ENCODE data around the gene AHRR. TPM values are rescaled to one million over a fixed set of nuclear protein-coding genes. Genes with fewer than 3 reads are reported as not detected.

Gene AHRR
- total and polyA plus RNA-seq, 10 of the 15 experiments (the other 5 are each of a cell fraction or from before 2014, with no cell fraction given) = 0.90 to 35.2 (median 19.2) TPM

DNA sequence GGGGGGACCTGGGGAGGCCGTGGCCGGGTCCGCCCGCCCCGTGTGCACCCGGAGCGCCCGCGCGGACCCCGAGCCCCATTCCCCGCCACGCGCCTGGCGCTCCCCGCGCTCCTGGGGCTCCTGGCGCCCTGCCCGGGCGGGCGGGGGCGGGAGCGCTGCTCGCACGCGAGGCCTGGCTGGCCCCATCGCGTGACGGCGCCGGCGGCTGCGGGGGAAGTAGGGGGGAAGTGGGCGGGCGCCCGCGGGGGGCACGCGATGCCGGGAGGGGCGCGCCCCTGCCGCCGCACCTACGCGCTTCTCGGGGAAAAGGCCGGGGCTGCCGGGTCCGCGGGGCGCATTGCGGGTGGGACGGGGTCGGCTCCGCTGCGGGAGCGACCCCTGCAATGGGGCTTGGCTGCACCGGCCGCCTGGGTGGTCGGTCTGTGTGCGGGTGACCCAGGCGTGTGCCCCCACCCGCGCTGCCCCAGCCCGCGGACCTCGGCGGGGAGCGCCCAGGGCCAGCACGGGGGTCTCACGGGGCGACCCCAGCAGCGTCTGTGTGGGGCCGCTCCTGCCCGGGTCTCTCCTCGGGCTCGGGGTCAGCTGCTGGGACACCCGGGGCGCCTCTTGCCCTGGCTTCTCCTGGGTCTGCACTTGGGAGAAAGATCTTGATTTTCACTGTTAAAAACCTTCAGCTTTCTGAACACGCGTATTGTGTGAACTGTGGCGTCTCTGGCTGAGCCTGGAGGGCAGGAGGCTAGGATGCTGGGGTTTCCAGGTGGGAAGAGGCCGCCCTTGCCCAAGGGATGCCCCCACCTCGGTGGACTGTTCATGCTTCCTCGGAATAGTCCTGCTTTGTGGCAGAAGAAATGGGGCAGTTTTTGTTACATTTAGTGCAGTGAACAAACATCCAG, 52.4 kb downstream of the AHRR start (continued):
- TF ChIP-seq USF1 (IDR thresholded peaks at IDR 0.05; ENCODE audit: borderline replicate concordance, extremely low read length, insufficient read depth, low read depth, low read length) = peak; percentile 17
- TF ChIP-seq CHD2 (IDR thresholded peaks at IDR 0.05; ENCODE audit: borderline replicate concordance, low read depth, low read length) = peak; percentile 70
- TF ChIP-seq, protein P1, sequence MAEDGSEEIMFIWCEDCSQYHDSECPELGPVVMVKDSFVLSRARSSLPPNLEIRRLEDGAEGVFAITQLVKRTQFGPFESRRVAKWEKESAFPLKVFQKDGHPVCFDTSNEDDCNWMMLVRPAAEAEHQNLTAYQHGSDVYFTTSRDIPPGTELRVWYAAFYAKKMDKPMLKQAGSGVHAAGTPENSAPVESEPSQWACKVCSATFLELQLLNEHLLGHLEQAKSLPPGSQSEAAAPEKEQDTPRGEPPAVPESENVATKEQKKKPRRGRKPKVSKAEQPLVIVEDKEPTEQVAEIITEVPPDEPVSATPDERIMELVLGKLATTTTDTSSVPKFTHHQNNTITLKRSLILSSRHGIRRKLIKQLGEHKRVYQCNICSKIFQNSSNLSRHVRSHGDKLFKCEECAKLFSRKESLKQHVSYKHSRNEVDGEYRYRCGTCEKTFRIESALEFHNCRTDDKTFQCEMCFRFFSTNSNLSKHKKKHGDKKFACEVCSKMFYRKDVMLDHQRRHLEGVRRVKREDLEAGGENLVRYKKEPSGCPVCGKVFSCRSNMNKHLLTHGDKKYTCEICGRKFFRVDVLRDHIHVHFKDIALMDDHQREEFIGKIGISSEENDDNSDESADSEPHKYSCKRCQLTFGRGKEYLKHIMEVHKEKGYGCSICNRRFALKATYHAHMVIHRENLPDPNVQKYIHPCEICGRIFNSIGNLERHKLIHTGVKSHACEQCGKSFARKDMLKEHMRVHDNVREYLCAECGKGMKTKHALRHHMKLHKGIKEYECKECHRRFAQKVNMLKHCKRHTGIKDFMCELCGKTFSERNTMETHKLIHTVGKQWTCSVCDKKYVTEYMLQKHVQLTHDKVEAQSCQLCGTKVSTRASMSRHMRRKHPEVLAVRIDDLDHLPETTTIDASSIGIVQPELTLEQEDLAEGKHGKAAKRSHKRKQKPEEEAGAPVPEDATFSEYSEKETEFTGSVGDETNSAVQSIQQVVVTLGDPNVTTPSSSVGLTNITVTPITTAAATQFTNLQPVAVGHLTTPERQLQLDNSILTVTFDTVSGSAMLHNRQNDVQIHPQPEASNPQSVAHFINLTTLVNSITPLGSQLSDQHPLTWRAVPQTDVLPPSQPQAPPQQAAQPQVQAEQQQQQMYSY (CRISPR knock-in tag; IDR thresholded peaks at IDR 0.05) = 0 out of 2 replicates have a peak, but pooled peaks have one; percentile 1
- 0 out of 2 replicates have a peak, but pooled peaks have one; percentile 15 for TF ChIP-seq ZBTB4 (CRISPR knock-in tag; IDR thresholded peaks at IDR 0.05)
- peak; percentile 32 for TF ChIP-seq EED (IDR thresholded peaks at IDR 0.05; ENCODE audit: low read depth)
- TF ChIP-seq ZNF274 (IDR thresholded peaks at IDR 0.05; ENCODE audit: insufficient read depth, insufficient read length) = no peak
- no peak for TF ChIP-seq YY1 (IDR thresholded peaks at IDR 0.05; ENCODE audit: low read depth, low read length)
- no peak for TF ChIP-seq GABPA (IDR thresholded peaks at IDR 0.05; ENCODE audit: low read depth)
- no peak for TF ChIP-seq E2F4 (IDR thresholded peaks at IDR 0.05; ENCODE audit: low read depth, low read length)
- TF ChIP-seq HDAC6 (IDR thresholded peaks at IDR 0.05; ENCODE audit: unreplicated experiment) = peak; percentile 15
- no peak for TF ChIP-seq SUZ12 (IDR thresholded peaks at IDR 0.05; ENCODE audit: unreplicated experiment)
- 0 out of 2 replicates have a peak, but pooled peaks have one; percentile 41 for TF ChIP-seq POLR2AphosphoS2 (IDR thresholded peaks at IDR 0.05; ENCODE audit: low read depth, low read length)
- no peak for TF ChIP-seq PML (IDR thresholded peaks at IDR 0.05; ENCODE audit: low read length)
- 0 out of 2 replicates have a peak, but pooled peaks have one; percentile 46 for TF ChIP-seq ELK1 (IDR thresholded peaks at IDR 0.05; ENCODE audit: low read depth, low read length)
- TF ChIP-seq FOS (IDR thresholded peaks at IDR 0.05; ENCODE audit: borderline replicate concordance, extremely low read depth, insufficient read length) = no peak
- no peak for TF ChIP-seq PBX3 (IDR thresholded peaks at IDR 0.05; ENCODE audit: insufficient replicate concordance, low read depth, low read length)

All from GM12878 (cell line).